HFF-Myc (cell line): ENCODE measurements around the gene CRYAB.

Experiments used
- DNase-seq: peaks from one replicate; pipeline ENCODE4 v3.0.0-alpha.2; 2011; ENCODE audit warnings: low read depth; ENCODE audit errors: extremely low read depth
- H3K4me3 ChIP-seq: replicated peaks from 2 replicates; pipeline ENCODE4 v1.5.1; 2011; ENCODE audit warnings: low read depth, mild to moderate bottlenecking, control low read depth, low read length
- TF ChIP-seq, protein P1 (sequence below): IDR thresholded peaks from 2 replicates; pipeline ENCODE4 v1.5.1; 2012; ENCODE audit warnings: mild to moderate bottlenecking, low read depth, low read length, control low read depth; ENCODE audit errors: missing control alignments

Gene CRYAB

DNA sequence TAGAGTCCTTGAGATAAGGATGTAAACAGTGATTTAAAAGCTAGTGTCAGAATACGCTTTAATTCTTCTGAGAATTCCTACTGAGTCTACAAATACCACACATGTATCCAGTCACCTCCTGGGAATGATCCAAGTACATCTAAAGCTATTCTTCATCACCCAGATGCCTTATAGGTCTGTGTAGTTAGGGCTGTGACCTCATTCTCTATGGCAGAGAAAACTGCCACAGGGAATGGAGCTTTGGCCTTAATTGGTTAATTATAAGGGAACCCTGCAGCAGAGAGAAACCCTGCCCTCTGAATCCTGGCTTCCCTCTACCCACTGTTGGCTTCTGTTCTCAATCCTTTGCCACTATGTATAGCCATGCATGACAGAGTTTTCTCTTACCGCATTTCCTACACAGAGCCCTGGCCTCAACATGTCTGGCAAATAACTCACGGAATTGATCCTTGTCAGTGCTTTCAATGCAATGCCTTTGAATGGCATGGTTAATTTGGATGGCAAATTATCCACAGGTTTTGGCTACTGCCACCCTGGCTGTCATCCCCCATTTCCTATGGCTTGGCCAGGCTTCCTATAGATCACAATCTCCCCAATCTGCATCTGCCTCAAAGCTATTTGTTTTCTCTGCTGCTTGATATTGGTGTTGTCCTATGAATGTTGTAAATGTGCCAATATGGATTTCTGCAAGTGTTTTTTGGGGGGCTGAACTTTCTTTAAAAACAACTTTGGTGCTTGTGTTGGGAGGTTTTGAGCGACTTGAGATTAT, 28.4 kb upstream of the CRYAB start:
- peak overlapping the region; percentile 66; the same call in 1 of the 2 replicates for H3K4me3 ChIP-seq
- TF ChIP-seq, protein P1, sequence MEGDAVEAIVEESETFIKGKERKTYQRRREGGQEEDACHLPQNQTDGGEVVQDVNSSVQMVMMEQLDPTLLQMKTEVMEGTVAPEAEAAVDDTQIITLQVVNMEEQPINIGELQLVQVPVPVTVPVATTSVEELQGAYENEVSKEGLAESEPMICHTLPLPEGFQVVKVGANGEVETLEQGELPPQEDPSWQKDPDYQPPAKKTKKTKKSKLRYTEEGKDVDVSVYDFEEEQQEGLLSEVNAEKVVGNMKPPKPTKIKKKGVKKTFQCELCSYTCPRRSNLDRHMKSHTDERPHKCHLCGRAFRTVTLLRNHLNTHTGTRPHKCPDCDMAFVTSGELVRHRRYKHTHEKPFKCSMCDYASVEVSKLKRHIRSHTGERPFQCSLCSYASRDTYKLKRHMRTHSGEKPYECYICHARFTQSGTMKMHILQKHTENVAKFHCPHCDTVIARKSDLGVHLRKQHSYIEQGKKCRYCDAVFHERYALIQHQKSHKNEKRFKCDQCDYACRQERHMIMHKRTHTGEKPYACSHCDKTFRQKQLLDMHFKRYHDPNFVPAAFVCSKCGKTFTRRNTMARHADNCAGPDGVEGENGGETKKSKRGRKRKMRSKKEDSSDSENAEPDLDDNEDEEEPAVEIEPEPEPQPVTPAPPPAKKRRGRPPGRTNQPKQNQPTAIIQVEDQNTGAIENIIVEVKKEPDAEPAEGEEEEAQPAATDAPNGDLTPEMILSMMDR = no peak
- DNase-seq = no peak

DNA sequence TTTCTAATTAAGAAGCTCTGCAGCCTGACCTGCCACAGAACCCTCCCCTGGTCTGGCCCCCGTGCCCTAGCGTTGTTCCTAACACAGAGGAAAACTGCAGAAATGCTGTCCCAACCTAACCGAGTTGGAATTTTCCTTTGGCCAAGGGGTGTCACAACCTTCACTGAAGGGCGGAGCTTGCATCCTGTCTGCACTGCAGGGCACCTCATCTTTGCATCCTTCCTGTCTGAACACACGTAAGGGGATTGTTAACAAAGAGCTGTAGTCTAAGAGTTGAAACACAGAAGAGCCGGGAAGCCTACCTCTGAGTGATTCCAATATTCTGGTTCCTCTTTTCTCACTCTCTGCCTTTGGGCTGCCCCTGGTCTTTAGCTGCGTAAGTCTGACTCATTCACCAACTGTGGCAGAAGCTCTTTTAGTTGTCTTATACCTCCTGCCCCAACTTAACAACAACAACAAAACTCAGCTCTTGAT, 27.2 kb upstream of the CRYAB start:
- DNase-seq = no peak
- peak overlapping the region; percentile 66 for H3K4me3 ChIP-seq

DNA sequence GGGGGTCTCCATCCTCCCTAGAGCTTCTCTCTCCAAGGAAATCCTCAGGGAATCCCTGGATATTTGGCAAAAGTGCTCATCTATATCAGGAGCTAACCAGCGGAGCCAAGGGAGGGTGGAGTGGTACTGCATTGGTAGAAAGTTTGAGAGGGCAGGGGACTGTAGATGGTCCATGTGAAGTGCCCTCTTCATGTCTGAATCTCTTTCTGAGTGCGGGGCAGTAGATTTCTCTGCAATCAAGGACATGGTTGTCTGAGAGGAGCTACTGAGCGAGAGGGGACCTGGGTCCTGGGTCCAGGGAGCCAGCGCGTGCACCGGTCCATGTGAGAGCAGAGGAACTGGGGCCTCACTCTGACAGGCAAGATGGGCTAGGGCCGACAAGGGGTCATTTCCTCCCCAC, 26.3 kb upstream of the CRYAB start:
- DNase-seq = no peak
- peak overlapping the region; percentile 66 for H3K4me3 ChIP-seq
- TF ChIP-seq, protein P1 = no peak

More for the DNA sequence above, 27.2 kb upstream of the CRYAB start:
- TF ChIP-seq, protein P1 = no peak

DNA sequence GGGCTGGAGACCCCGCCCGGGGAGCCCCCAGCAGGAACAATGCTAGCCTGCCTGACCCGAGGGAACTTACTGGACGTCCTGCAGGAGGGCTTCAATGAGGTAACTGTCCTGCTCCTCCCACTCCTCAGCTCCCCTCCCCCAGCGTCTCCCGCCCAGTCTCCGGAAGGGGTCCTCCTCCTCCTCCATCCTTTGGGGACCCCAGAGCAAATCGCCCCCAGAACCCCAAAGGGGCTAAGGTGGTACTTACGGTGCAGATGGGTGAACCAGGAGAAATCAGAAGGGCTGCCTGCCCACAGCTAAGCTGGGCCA, 25.8 kb upstream of the CRYAB start:
- no peak for DNase-seq
- H3K4me3 ChIP-seq = peak overlapping the region; percentile 66
- TF ChIP-seq, protein P1 = no peak

DNA sequence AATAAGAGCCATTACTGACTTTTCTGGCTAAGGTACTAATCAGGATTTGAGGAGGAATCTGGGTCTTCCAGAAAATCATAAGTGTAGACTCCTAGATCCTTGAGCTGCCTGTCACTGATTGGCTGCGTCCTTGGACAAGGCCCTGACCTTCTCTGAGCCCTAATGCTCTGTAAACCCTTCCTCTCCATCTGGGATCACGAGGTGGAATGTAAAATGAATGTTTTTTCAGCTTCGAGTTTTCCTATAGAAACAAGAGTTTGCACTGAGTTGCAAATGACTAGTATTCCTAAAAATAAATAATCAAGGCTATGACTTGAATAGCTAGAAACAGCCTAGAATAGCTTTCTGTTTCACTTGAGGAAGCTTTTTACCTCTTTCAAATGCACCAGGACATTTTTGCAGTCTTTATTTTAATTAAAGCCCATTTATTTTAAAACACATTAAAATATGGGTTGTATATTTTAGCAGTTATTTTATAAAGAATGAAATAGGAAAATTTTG, 24.5 kb upstream of the CRYAB start:
- no peak for DNase-seq
- peak overlapping the region; percentile 66 for H3K4me3 ChIP-seq
- TF ChIP-seq, protein P1 = no peak

DNA sequence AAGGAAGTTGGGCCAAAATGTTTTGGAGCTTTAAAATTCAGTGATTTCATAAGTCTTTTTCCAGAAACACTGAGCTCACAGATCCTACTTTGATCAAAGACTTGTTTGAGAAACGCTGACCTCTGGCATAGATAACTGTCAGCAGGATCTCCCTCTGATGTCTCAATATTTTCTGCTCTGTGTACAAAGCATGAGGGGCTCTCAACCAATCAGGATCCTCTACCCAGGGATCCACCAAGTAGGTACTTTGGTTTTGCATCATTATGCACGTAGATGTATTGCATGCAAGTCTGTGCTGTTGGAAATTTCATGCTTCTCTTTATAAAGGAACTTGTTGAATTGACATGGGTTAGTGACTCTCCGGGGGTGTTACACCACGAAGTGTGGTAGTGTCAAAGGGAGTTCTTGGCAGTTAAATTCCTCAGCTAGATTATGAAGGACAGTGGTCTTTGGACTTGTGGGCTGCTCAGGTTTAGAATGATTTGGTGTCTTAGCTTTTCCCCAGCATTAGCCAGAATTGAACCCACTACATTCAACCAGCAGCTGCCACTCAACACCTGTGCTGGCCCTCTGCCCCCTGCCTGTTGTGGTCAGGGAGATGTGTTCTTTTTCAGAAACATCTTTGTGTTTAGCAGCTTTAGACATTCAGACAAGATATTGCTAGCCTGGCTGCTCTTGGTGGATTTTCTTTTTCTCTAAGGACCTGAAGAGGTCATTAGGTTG, 23.9 kb upstream of the CRYAB start:
- TF ChIP-seq, protein P1 = no peak
- DNase-seq = no peak
- H3K4me3 ChIP-seq = no peak overlapping the region
